TTC549 (cell line): ENCODE measurements around the gene TMEM126A.
A peak's percentile ranks its signal among the peaks of the same experiment; 100 is the strongest.
"Not testable (repeated sequence)": the region's sequence is repeated elsewhere in the genome, so short reads cannot be mapped to it uniquely, and the experiment has no call there.

ENCODE experiments used
- FAIRE-seq: peaks from 2 replicates; lab custom pipeline; 2012; peaks lifted over from hg19 to GRCh38; lab: Jason Lieb, UNC

TMEM126A gene

GRCh38 chr11:85658180-85658579 lies 10.4 kb downstream of the TMEM126A start:
- FAIRE-seq, result no peak

- no peak for FAIRE-seq
Measured at GRCh38 chr11:85661972-85662664, 14.4 kb downstream of the TMEM126A start.

GRCh38 chr11:85663080-85663752 lies 15.4 kb downstream of the TMEM126A start:
- no peak for FAIRE-seq

GRCh38 chr11:85663753-85664614 lies 16.2 kb downstream of the TMEM126A start:
- no peak for FAIRE-seq

- FAIRE-seq, result peak; percentile 56
Measured at GRCh38 chr11:85664615-85665481, 17.1 kb downstream of the TMEM126A start, which contains the start of gene CREBZF. TSS of gene CREBZF (minus strand) at chr11:85665129. CDS start at chr11:85664875, 254 bp downstream.

GRCh38 chr11:85665733-85666132 lies 18.0 kb downstream of the TMEM126A start:
- no peak for FAIRE-seq

- no peak for FAIRE-seq
Measured at GRCh38 chr11:85666687-85667086, 18.9 kb downstream of the TMEM126A start.

GRCh38 chr11:85668157-85668556 lies 20.4 kb downstream of the TMEM126A start:
- no peak for FAIRE-seq

GRCh38 chr11:85670949-85671663 lies 23.3 kb downstream of the TMEM126A start:
- not testable (repeated sequence) for FAIRE-seq

GRCh38 chr11:85672105-85672902 lies 24.5 kb downstream of the TMEM126A start:
- no peak for FAIRE-seq

GRCh38 chr11:85673393-85673792 lies 25.6 kb downstream of the TMEM126A start:
- FAIRE-seq, result no peak

GRCh38 chr11:85679576-85679975 lies 31.8 kb downstream of the TMEM126A start:
- FAIRE-seq, result no peak

GRCh38 chr11:85680897-85681296 lies 33.1 kb downstream of the TMEM126A start:
- no peak for FAIRE-seq

GRCh38 chr11:85682330-85683305 lies 34.9 kb downstream of the TMEM126A start:
- FAIRE-seq, result no peak

- FAIRE-seq, result no peak
Measured at GRCh38 chr11:85685125-85685819, 37.5 kb downstream of the TMEM126A start.

- FAIRE-seq, result peak; percentile 98
Measured at GRCh38 chr11:85685820-85686459, 38.2 kb downstream of the TMEM126A start, which contains the start of gene CCDC89. TSS of gene CCDC89 (minus strand) at chr11:85686195. CDS start at chr11:85686130, 65 bp downstream.

- FAIRE-seq, result peak; percentile 86
Measured at GRCh38 chr11:85694385-85694980, 46.7 kb downstream of the TMEM126A start.
